Activated CD4-positive, alpha-beta T cell treated with anti-CD3 and anti-CD28 coated beads, Interleukin-2, amount 50 U/mL, for 1 hour (primary cell): ENCODE measurements around the gene HMX1.

Source experiments
- DNase-seq: peaks from one replicate; pipeline ENCODE4 v3.0.0-alpha.2; 2020

Gene HMX1

GRCh38 chr4:8909548-8909947 lies 37.9 kb upstream of the HMX1 start:
- DNase-seq: no peak

- no peak for DNase-seq
These were observed 36.7 kb upstream of the HMX1 start for GRCh38 chr4:8908206-8908893.

GRCh38 chr4:8907596-8908205 lies 36.1 kb upstream of the HMX1 start:
- DNase-seq: no peak

- no peak for DNase-seq
These were observed 35.5 kb upstream of the HMX1 start for GRCh38 chr4:8906991-8907595.

GRCh38 chr4:8906668-8906970 lies 35.0 kb upstream of the HMX1 start:
- DNase-seq: no peak

- no peak for DNase-seq
These were observed 34.4 kb upstream of the HMX1 start for GRCh38 chr4:8905773-8906667.

GRCh38 chr4:8905226-8905772 lies 33.7 kb upstream of the HMX1 start:
- DNase-seq: no peak

GRCh38 chr4:8904666-8905065 lies 33.0 kb upstream of the HMX1 start:
- no peak for DNase-seq

GRCh38 chr4:8904041-8904501 lies 32.4 kb upstream of the HMX1 start:
- no peak for DNase-seq

- no peak for DNase-seq
These were observed 29.7 kb upstream of the HMX1 start for GRCh38 chr4:8901335-8901734.

- no peak for DNase-seq
These were observed 28.9 kb upstream of the HMX1 start for GRCh38 chr4:8900588-8900987.

GRCh38 chr4:8898419-8898818 lies 26.8 kb upstream of the HMX1 start:
- DNase-seq: no peak

- DNase-seq: no peak
These were observed 25.9 kb upstream of the HMX1 start for GRCh38 chr4:8897251-8898167.

GRCh38 chr4:8896506-8896905 lies 24.9 kb upstream of the HMX1 start:
- DNase-seq: no peak

- DNase-seq: no peak
These were observed 24.4 kb upstream of the HMX1 start for GRCh38 chr4:8896071-8896470.

- DNase-seq: no peak
These were observed 23.7 kb upstream of the HMX1 start for GRCh38 chr4:8895295-8895694.

GRCh38 chr4:8894424-8894816 lies 22.8 kb upstream of the HMX1 start:
- no peak for DNase-seq

GRCh38 chr4:8893624-8894423 lies 22.2 kb upstream of the HMX1 start:
- DNase-seq: no peak

- DNase-seq: no peak
These were observed 21.6 kb upstream of the HMX1 start for GRCh38 chr4:8893227-8893623.

GRCh38 chr4:8892556-8893226 lies 21.1 kb upstream of the HMX1 start:
- no peak for DNase-seq
